ENCODE measurements around the gene TBC1D22A.

TBC1D22A gene

GRCh38 chr22:47130883-47131631 lies 368.6 kb downstream of the TBC1D22A start:
- TF ChIP-seq, protein P1, sequence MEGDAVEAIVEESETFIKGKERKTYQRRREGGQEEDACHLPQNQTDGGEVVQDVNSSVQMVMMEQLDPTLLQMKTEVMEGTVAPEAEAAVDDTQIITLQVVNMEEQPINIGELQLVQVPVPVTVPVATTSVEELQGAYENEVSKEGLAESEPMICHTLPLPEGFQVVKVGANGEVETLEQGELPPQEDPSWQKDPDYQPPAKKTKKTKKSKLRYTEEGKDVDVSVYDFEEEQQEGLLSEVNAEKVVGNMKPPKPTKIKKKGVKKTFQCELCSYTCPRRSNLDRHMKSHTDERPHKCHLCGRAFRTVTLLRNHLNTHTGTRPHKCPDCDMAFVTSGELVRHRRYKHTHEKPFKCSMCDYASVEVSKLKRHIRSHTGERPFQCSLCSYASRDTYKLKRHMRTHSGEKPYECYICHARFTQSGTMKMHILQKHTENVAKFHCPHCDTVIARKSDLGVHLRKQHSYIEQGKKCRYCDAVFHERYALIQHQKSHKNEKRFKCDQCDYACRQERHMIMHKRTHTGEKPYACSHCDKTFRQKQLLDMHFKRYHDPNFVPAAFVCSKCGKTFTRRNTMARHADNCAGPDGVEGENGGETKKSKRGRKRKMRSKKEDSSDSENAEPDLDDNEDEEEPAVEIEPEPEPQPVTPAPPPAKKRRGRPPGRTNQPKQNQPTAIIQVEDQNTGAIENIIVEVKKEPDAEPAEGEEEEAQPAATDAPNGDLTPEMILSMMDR (IDR thresholded peaks at IDR 0.05; ENCODE audit: extremely low read depth, missing control alignments), result no peak
- no peak for DNase-seq (ENCODE audit: low spot score)

DNA sequence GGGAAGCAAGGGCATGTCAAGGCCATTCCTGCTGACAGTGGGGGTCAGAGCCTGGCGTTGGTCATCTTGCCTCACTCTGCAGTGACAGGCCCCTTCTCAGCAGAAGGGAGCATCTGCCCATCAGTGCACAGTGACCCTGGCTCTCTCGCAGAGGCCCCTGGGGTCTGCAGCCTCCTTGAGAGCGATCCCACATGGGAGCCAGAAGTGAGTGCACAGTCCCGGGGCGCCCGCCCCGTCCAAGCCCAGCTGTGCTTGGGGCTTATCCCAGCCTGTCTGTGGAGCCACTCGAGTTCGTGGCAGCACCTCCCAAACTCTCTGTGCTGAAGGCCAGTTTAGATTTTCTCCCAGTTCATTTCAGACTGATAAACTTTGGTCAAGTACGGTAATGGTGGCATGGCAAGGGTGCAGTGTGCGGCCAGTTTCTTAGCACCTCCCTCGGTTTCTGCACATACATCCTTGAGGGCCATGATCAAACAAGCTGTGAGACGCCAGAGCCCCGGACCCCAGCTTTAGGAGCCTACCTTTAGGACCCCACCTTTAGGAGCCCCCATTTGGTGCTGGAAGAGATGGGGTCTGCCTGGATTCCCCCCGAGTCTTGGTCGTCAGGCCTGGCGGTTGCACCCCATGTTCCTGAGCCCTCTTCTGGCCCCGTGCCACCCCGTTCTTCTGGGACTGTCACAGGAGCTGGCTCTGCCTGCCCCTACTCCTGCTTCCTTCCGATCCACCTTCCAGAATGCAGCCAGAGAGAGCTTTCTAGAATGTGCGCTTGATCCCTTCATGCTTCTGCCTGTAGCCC lies 369.4 kb downstream of the TBC1D22A start:
- DNase-seq (ENCODE audit: low spot score), result no peak
- TF ChIP-seq, protein P1 (IDR thresholded peaks at IDR 0.05; ENCODE audit: extremely low read depth, missing control alignments), result no peak

- TF ChIP-seq, protein P1 (IDR thresholded peaks at IDR 0.05; ENCODE audit: extremely low read depth, missing control alignments), result no peak
Measured at GRCh38 chr22:47132428-47132825, 370.0 kb downstream of the TBC1D22A start.

GRCh38 chr22:47133061-47133969 lies 370.9 kb downstream of the TBC1D22A start:
- no peak for DNase-seq (ENCODE audit: low spot score)
- TF ChIP-seq, protein P1 (IDR thresholded peaks at IDR 0.05; ENCODE audit: extremely low read depth, missing control alignments), result no peak

More at GRCh38 chr22:47132428-47132825, 370.0 kb downstream of the TBC1D22A start:
- no peak for DNase-seq (ENCODE audit: low spot score)

GRCh38 chr22:47134222-47134621 lies 371.8 kb downstream of the TBC1D22A start:
- DNase-seq (ENCODE audit: low spot score), result no peak

DNA sequence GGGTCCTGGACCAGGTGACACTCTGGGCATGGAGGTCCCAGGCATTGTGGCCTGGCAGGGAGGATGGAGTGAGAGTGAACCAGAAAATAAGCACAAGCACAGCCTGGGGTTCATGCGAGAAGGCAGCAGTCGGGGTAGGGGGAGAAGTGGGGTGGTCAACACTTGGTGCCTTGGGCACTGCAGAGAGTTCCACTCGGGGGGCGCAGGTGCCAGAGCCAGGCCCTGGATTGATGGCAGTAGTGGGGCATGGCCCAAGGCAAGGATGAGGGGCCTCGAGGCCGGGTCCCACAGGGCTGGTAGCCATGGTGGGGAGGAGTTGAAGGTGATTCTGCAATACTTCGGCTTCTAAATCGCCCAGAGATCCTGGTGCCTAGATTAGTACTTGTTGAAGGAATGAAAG lies 372.9 kb downstream of the TBC1D22A start:
- TF ChIP-seq, protein P1 (IDR thresholded peaks at IDR 0.05; ENCODE audit: extremely low read depth, missing control alignments), result no peak
- DNase-seq (ENCODE audit: low spot score), result no peak

More at GRCh38 chr22:47134222-47134621, 371.8 kb downstream of the TBC1D22A start:
- TF ChIP-seq, protein P1 (IDR thresholded peaks at IDR 0.05; ENCODE audit: extremely low read depth, missing control alignments), result no peak
